GM23338 (cell line): ENCODE measurements around the gene ACOT8.

ENCODE experiments used
- CREB1 ChIP-seq: fragments of 250-450 bp; sonication (Bioruptor Pico); IDR thresholded peaks from 2 replicates; pipeline ENCODE4 v1.5.0; 2020; ENCODE audit warnings: low read depth, mild to moderate bottlenecking, moderate library complexity
- CTCF ChIP-seq, 2 experiments: fragments of 200-600 bp in 1 of 2; sonication (generic) in 1 of 2; conservative IDR thresholded peaks; 2 replicates each; pipeline versions ENCODE4 v1.5.1 to v1.6.1; 2016 to 2017; ENCODE audit warnings: antibody characterized with exemption in 2 of 2, low read depth in 2 of 2, mild to moderate bottlenecking in 2 of 2, moderate library complexity in 1 of 2
- EZH2 ChIP-seq: fragments of 200-600 bp; sonication (generic); IDR thresholded peaks from one replicate; pipeline ENCODE4 v1.8.0; 2017; ENCODE audit warnings: antibody characterized with exemption, mild to moderate bottlenecking, low read depth; ENCODE audit not compliant: unreplicated experiment
- EZH2phosphoT487 ChIP-seq: fragments of 200-600 bp; sonication (generic); IDR thresholded peaks from one replicate; pipeline ENCODE4 v1.8.1; 2018; ENCODE audit warnings: antibody characterized with exemption; ENCODE audit not compliant: unreplicated experiment
- JUNB ChIP-seq: IDR thresholded peaks from one replicate; pipeline ENCODE4 v1.6.1; 2016; ENCODE audit warnings: antibody characterized with exemption; ENCODE audit not compliant: unreplicated experiment
- POLR2AphosphoS5 ChIP-seq: IDR thresholded peaks from 2 replicates; pipeline ENCODE4 v1.6.1; 2016; ENCODE audit warnings: antibody characterized with exemption, low read depth
- REST ChIP-seq: IDR thresholded peaks from one replicate; pipeline ENCODE4 v1.6.1; 2018; ENCODE audit warnings: antibody characterized with exemption; ENCODE audit not compliant: unreplicated experiment
- STAT1 ChIP-seq: IDR thresholded peaks from one replicate; pipeline ENCODE4 v1.6.1; 2016; ENCODE audit warnings: antibody characterized with exemption; ENCODE audit not compliant: unreplicated experiment
- ZNF331 ChIP-seq: fragments of 250-450 bp; sonication (Bioruptor Pico); IDR thresholded peaks from 2 replicates; pipeline ENCODE4 v1.5.0; 2020; ENCODE audit warnings: low read depth, mild to moderate bottlenecking, moderate library complexity

GRCh38 chr20:45835329-45835765 lies 21.8 kb downstream of the ACOT8 start:
- TF ChIP-seq CTCF (conservative IDR thresholded peaks at IDR 0.05; ENCODE audit: low read depth in 2 of 2), result no peak
- no peak for TF ChIP-seq REST
- no peak for TF ChIP-seq EZH2
- TF ChIP-seq EZH2phosphoT487, result no peak
- TF ChIP-seq CREB1 (CRISPR knock-in tag), result no peak
- no peak for TF ChIP-seq STAT1
- TF ChIP-seq POLR2AphosphoS5, result no peak
- no peak for TF ChIP-seq ZNF331 (CRISPR knock-in tag)
- no peak for TF ChIP-seq JUNB
